ENCODE data around the gene REST.

DNA sequence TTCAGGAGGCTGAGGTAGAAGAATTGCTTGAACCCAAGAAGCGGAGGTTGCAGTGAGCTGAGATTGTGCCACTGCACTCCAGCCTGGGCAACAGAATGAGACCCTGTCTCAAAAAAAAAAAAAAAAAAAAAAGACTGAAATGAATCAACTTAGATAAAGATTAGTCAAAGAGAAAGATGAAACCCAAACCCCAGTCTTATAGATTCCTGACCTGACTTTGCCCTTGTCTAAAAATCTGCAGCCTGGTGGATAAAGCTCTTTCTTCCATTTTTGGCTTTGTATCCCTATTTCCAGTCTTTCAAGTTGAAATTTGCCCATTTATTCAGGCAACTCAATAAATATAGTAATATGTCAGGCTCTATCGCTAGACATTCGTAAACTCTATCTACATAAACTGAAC lies 46.9 kb upstream of the REST start:
- TF ChIP-seq POLR2A (IDR thresholded peaks at IDR 0.05; ENCODE audit: low read depth, low read length): no peak
- no peak for TF ChIP-seq POLR2AphosphoS5 (IDR thresholded peaks at IDR 0.05; ENCODE audit: low read depth, low read length)
- TF ChIP-seq TAF1 (IDR thresholded peaks at IDR 0.05; ENCODE audit: borderline replicate concordance, low read depth, low read length): no peak
